DMS153 (cell line): Measurements from ENCODE around the gene EP300.
A peak's percentile ranks its signal among the peaks of the same experiment; 100 is the strongest.
"Not testable (repeated sequence)": the region's sequence is repeated elsewhere in the genome, so short reads cannot be mapped to it uniquely, and the experiment has no call there.

Source experiments
- DNase-seq: peaks from one replicate; lab custom pipeline; 2025; lab: John Stamatoyannopoulos, UW

EP300 gene

GRCh38 chr22:41152902-41153301, 60.5 kb downstream of the EP300 start:
- no peak for DNase-seq

- no peak for DNase-seq
Observed at GRCh38 chr22:41157083-41157482, 64.7 kb downstream of the EP300 start.

GRCh38 chr22:41169157-41169556, 76.8 kb downstream of the EP300 start:
- no peak for DNase-seq

GRCh38 chr22:41171996-41172395, 79.6 kb downstream of the EP300 start:
- DNase-seq: no peak

- no peak for DNase-seq
Observed at GRCh38 chr22:41175546-41175945, 83.2 kb downstream of the EP300 start.

GRCh38 chr22:41177040-41177621, 84.7 kb downstream of the EP300 start:
- no peak for DNase-seq

GRCh38 chr22:41177622-41178424, 85.4 kb downstream of the EP300 start:
- DNase-seq: no peak

GRCh38 chr22:41178425-41178975, 86.1 kb downstream of the EP300 start:
- DNase-seq: no peak

GRCh38 chr22:41180362-41180761, 88.0 kb downstream of the EP300 start:
- not testable (repeated sequence) for DNase-seq

- no peak for DNase-seq
Observed at GRCh38 chr22:41180926-41181325, 88.5 kb downstream of the EP300 start.

- DNase-seq: peak; percentile 54
Observed at GRCh38 chr22:41181349-41182241, 89.2 kb downstream of the EP300 start.

- DNase-seq: no peak
Observed at GRCh38 chr22:41184679-41185078, 92.3 kb downstream of the EP300 start.

GRCh38 chr22:41191467-41191866, 99.1 kb downstream of the EP300 start:
- DNase-seq: no peak

- DNase-seq: no peak
Observed at GRCh38 chr22:41193829-41194228, 101.4 kb downstream of the EP300 start.

- peak; percentile 35 for DNase-seq
Observed at GRCh38 chr22:41197038-41197972, 104.9 kb downstream of the EP300 start.

- DNase-seq: peak; percentile 32
Observed at GRCh38 chr22:41198027-41198580, 105.7 kb downstream of the EP300 start.

- peak; percentile 50 for DNase-seq
Observed at GRCh38 chr22:41201141-41201540, 108.7 kb downstream of the EP300 start.

GRCh38 chr22:41203118-41203517, 110.7 kb downstream of the EP300 start:
- no peak for DNase-seq

GRCh38 chr22:41204066-41204465, 111.7 kb downstream of the EP300 start:
- no peak for DNase-seq

GRCh38 chr22:41204992-41205900, 112.9 kb downstream of the EP300 start, which contains the start of gene L3MBTL2:
Gene L3MBTL2, plus strand, starts transcription at chr22:41205312. Its CDS starts 51 bp downstream, at chr22:41205363.
- DNase-seq: peak; percentile 96
